ENCODE results near the gene YES1.
A peak's percentile ranks its signal among the peaks of the same experiment; 100 is the strongest.
"Not testable (repeated sequence)": the region's sequence is repeated elsewhere in the genome, so short reads cannot be mapped to it uniquely, and the experiment has no call there.

Gene YES1

DNA sequence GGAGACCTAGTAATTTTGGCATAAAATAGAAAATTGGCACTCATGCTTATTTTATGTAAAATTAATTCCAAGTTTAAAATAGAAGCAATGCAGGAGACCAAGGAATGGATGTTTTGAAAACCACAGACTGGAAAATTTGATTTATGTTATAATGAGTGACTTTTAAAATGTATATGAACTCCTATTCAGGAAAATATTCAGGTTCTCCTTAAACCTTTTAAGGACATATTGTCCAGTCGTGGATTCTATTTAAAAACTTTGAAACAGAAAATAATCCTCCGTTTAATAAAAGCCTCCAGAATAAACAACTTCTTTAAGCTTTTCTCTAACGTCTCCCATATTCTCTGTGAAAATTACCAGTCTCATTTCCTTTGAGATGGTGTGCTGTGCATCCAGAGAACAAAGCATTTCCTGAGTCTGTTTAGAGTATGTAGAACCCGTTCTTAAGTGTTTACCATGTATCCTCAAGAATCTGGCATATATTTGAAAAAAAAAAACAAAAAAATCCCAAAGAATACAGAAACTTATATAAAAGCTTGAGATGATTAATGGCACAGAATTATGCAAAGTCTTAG lies 8.6 kb upstream of the YES1 start:
- DNase-seq (ENCODE audit: low read depth) = no peak

DNA sequence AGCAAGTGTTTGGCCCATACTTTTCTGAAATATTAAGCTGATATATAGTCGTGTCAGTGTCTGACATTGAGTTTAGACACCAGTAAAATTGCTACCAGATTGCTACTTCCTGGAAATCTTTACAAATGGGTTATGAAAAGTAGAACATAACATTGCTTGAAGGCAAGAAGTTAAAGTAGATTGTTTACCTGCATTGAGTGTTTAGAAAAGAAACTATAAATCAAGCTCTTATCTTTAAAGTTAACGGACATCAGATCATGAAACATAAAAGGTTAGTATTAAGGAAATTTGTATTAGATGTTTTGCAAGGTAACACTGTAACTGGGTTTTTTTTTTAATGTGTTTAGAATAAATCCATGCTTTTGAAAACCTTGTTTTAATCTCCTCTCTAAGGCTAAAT lies 4.8 kb upstream of the YES1 start:
- no peak for DNase-seq (ENCODE audit: low read depth)

DNA sequence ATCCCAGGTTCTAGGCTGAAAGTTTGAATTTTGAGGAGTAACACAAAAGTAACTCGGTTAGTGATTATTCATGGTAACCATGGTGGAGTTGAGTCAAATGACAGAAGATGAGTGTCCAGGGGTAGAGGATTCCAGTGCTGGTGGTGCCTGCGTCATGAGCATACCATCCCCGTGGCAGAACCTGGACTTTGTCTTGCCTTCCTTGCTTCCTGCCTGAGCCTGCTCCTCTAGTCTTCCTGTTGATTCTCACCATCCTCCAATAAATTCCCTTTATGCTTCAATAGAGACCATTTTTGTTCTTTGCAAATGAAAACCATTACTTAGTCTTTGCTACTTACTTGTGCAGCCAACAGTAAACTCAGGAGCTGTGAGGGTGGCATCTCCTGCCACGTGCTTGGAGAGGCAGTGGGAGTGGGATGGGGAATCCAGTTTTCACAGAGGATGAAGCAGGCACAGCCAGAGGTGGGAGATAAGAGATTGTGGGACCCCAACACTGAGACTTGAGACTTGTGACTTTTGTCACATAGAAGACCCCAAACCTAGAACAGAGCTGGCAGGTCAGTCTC lies 4.1 kb upstream of the YES1 start:
- no peak for DNase-seq (ENCODE audit: low read depth)

DNA sequence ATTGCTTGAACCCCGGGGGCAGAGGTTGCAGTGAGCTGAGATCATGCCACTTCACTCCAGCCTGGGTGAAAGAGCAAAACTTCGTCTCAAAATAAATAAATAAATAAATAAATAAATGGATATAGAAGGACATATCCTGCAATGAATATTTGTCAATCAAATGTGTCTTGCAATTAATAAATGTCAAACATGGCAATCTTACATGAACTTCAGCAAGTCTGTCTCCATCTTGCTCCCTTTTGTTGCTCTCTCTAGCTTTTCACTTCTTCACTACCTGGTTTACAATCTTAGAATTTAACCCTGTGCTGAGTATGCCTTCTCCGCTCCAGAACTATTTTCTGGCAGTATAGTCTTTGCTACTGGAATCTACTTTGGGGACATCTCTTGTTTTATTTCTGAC lies 3.3 kb upstream of the YES1 start:
- no peak for DNase-seq (ENCODE audit: low read depth)

DNA sequence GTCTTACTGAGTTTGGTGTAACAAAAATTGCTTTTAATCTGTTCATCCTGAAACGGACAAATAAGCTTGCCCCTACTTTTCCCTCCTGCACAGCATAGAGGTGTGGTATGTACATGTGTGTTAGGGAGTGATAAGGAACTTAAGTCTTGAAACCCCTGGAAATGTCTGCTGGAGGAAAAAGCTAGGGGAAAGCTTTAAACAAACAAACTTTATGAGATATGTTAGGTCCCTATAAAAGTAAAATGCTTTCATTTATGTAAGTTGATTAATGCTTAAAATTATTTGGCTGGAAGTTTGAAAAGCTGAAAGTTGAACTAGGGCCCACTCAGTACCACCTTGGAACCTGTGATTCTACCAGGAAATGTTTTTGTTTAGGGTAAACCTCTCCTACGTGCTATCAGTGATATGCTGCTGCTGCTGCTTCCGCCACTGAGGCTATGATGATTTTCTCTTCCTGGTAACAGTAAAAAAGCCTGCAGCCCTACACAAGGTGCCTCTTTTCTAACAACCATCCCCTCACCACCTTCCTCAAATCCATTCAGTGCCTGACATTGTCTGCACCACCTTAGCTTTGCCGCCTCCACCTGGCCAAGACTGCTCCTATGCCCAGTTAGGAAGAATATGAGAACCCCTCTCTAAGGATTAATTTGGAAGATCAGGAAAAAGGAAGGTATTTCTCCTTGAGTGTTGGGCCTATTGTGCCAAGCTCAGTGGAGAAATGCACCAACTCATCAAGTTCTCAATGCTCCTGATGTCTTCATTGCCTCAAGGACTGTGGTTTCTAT lies 2.5 kb upstream of the YES1 start:
- no peak for DNase-seq (ENCODE audit: low read depth)

DNA sequence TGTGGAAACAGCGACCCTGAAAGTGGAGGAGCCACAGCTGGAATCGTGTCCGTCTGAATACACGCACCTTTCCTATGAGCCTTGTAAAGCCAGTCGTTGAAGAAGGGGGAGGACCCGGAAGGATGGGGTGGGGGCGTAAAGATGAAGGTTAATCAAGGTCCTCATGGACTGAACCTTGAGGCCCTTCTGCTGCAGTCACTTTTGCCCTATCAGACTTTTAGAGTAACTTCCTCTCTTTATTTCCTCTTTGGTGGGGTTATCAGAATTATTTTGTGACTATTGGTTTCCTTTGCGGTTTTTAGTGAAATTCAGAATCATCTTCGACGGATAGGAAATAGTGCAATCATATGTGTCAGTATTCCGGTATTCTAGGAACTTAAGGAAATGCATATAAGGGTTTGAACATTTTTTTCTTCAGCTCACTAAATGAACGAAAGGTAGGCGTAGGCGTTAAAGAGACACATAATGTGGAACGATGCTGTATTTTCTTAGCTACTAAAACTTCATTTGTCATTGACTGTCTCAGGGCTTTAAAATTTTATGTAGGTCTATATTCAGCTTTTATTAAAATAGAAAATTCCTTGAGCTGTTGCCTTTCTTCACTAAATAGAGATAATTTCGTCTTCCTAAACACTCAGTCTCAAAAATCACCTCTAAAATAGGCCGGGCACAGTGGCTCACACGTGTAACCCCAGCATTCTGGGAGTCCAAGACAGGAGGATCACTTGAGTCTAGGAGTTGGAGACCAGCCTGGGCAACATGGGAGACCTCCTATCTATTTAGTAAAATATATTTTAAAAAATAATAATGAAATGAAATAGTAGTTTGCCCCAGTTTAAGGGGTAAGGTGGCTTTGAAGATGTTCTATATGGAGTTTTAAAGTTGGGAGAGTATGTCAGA lies 1.4 kb upstream of the YES1 start:
- DNase-seq (ENCODE audit: low read depth) = no peak

DNA sequence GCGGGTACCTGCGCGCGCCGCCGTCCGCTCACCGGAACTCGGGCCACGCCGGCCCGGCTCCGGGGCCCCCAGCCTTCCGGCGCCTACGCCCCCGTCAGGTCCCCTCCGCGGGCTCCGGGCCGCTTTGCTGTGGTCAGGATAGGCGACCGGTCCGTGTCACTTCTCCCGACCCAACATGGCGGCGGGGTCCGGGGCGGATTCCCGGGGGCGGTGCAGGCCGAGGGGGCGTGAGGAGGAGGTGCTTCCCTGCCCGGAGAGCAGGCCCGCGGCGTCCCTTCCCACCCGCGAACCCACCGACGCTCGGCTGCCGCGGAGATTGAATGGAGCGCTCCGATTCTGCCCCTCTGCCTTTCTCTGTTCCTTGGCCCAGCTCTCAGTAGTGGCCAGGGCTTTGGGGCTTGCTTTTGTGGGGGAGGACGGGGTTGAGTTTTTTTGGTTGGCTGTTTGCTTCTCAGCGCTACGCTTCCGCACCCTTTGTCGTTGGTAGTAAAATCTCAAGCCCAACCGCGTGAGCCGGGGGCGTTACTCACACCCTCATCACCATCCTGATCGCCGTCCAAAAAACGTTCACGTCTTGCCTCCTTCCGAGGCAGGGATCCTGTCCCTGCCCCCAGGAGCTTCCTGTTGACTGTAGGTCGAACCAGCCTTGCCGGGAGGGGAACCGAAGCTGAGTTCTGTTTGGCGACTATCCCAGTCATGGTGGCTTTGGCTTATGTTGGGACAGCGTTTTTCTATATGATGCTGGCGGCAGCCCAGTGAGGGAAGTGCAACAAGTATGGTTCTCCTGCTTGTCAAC lies 532 bp upstream of the YES1 start:
- DNase-seq (ENCODE audit: low read depth) = peak; percentile 70

DNA sequence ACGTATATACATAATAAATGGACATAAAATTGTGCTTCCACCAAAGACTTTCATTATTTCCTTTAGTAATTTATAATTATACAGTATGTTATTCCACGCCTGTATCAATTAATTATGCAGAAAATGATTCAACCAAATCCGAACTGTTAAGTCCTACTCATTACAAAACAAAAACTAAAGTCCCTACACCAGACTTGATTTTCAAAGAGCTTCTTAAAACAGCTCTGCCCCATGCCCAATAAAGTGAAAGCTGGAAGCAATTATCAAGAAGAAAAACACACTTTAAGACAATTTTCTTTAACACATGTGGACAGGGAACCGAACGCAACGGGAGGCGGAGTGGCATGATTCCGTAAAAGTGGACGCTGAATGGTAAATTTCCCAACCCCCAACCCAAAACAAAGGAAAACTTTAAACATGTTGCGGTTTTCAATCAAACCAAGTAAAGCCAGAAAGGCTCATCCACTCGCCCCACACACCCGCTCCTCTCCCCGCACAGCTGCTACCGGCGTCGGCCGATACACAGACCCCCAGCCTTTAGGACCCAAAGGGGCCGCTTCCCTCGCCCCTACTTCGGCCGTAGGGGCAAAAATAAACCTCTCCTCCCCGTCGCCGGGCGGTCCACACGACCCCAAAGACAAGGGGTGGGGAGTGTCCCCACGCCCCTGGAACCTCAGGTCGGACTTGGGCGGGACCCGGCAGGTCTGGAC lies 705 bp downstream of the YES1 start:
- DNase-seq (ENCODE audit: low read depth) = no peak

DNA sequence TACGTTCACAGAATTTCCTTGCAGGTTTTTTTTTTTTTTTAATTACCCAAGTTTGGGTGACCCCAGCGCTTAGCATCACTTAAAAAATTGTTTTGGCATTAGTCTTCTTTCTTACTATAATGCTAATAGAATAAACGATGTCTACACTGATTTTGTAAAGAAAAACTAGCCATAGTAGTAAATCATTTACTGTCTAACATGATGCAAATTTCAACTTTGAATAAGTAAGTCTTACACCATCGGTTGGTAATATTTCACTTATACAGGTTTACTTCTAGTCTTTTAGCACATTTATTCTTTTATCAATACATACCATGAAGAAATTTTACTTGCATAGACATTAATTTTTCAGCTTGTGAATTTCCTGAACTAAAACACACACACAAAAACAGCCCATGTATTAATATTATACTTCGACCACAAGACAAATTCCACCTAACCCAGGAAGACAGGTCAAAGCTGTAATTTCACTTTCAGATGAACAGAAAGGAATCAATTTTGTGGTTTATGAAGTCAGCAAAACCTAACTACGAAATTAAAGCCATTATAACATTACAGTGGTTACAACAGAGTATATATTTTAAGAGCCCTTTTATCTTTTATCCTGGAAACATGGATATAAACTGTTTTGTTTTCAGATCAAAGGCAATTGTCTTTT lies 1.9 kb downstream of the YES1 start:
- no peak for DNase-seq (ENCODE audit: low read depth)

DNA sequence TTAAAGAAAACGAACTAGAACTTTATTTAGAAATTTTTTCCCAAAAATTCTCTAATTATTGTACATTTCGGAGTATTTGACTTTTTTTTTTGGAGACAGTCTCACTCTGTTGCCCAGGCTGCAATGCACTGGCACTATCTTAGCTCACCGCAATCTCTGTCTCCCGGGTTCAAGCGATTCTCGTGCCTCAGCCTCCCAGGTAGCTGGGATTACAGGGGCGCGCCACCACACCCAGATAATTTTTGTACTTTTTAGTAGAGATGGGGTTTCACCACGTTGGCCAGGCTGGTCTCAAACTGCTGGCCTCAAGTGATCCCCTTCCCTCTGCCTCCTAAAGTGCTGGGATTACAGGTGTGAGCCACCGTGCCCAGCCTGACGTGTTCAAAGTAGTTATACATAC lies 2.8 kb downstream of the YES1 start:
- DNase-seq (ENCODE audit: low read depth) = not testable (repeated sequence)

DNA sequence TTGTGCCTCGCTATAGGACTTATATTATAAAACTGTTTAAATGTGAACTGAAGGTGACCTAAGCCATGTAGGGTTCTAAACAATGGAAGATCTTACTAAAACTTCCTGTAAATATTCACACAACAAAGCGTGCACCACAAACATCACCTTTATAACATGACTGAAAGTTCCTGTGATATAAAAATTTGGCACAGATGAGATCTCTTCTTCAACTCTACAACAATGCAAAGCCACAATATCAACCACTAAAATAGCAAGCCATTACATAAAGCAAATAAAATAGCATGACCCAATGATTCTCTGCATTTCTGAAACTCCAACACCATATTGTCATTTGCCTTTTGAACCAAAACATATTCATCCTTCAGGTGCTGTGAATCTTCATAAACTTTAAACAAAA lies 3.5 kb downstream of the YES1 start:
- DNase-seq (ENCODE audit: low read depth) = no peak

DNA sequence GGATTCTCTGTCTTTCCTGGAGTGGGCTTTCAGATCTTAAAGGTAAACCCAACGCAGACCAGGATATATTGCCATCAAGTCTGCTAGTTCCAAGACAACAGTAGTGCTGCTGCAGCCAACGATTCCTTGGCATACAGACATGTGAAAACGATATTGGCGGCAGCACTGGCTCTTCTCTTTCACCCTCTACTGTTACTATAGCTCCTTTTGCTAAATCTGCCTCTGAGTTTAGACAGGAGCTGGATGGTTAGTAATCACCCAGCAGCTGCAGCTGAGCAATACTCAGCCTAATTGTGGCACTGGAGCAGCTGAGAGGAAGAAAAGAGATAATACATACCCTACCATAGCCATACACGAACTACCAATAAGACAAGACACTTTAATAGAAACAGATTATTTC lies 4.0 kb downstream of the YES1 start:
- DNase-seq (ENCODE audit: low read depth) = no peak

DNA sequence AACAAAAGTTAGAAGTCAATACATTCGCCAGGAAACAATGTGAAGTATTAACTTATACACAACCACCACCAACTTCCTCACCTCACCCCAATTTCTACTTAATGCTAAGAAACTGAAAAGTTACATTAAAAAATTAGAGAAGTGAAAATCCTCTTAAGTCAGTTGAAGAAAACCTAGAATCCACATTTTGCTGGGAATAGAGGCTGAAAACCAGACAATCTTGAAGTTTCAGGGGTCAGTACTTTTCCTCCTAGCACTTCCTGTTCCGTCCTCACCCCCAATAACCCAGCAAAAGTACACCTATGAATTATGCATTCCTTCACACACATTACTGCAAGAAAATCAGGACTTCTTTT lies 6.3 kb downstream of the YES1 start:
- no peak for DNase-seq (ENCODE audit: low read depth)

DNA sequence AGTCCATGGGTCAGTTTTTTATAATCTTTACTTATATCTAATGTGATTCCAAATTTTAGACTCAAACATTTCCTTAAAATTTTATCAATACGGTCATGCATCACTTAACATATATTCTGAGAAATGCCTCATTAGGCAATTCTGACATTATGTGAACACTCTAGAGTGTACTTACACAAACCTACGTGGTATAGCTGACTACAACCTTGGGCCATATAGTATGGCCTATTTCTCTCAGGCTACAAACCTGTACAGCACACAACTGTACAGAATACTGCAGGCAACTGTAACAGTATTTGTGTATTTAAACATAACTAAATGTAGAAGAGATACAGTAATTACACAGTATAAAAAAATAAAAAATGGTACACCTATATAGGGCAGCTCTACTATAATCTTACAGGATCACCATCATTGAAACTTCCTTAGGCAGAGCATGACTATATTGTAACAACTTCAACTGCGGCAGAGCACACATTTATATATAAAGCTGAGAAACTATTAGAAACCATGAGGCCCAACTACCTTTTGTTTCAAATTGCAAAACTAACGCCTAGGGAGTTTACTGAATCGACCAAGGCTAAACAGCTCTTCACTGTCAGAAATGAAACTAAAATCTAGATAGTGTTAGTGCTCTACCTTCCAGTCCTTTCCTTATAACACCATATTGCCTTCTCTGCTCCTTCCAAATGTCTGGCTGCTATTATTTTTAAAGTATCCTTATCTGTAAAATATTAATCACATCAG lies 6.9 kb downstream of the YES1 start:
- no peak for DNase-seq (ENCODE audit: low read depth)

DNA sequence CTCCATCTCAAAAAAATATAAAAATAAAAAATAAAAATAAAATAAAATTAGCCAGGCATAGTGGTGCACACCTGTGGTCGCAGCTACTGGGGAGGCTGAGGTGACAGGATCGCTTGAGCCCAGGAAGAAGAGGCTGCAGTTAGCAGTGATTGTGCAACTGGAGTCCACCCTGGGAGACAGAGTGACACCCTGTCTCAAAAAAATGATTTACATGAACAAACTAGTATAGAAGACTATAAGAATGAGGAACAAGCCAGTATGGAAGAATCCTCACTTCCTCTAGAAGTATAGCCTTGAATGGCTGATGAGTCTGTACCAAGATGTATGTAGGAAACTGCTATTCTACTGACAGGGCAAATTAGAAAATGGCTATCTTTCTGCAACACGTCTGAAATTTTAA lies 10.9 kb downstream of the YES1 start:
- no peak for DNase-seq (ENCODE audit: low read depth)

DNA sequence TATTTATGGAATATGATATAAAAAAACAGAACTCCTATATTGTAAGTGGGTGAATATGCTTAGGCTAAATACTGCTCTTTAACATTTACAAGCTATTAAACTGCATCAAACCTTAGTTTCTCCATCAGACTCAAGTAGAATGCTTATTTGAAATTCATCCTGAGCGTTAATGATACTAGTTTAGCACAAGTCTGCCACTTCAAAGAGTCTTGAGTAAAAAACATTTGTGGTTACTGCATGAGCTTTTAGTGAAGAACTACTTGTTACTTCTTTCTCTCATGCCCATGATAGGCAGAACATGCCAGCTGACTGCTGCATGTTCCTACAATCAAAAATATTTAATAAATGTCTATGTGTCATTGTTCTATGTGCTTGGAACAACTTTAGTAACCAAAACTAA lies 12.1 kb downstream of the YES1 start:
- DNase-seq (ENCODE audit: low read depth) = no peak

DNA sequence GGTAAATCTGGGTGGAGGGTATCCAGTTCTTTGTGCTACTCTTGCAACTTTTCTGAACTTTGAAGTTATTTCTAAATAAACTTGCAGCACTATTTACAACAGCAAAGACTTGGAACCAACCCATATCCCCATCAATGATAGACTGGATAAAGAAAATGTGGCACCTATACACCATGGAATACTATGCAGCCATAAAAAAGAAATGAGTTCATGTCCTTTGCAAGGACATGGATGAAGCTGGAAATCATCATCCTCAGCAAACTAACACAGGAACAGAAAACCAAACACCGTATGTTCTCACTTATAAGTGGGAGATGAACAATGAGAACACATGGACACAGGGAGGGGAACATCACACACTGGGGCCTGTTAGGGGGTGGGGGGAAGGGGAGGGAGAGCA lies 16.7 kb downstream of the YES1 start:
- not testable (repeated sequence) for DNase-seq (ENCODE audit: low read depth)

DNA sequence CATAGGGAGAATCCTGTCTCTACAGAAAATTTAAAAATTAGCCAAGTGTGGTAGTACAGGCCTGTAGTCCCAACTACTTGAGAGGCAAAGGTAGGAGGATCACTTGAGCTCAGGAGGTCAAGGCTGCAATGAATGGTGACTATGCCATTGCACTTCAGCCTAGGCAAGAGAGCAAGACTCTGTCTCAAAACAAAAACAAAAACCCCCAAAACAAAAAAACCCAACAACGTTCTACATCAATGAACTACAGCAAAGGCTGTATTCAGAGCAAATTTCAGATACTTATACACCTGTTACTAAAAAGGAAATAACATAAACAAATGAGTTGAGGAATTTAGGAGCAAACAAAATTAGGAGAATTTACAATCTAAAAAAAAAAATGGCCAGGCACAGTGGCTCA lies 22.6 kb downstream of the YES1 start:
- no peak for DNase-seq (ENCODE audit: low read depth)

DNA sequence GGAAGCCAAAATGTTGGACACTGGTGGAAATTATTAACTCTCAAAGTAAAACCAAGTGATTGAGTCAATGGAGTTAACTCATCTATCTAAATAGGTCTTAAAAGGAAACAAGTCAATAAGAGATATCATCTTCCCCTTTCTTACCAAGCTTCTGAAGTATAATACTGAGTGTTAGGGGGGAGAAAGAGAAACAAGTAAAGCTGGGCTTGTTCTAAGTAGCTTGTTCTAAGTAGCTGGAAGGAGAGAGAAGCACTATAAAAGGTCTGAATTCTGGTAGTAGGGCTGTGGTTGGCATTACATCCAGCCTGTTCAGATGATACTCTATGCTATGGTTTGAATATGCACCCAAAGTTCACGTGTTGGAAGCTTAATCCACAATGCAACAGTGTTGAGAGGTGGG lies 26.8 kb downstream of the YES1 start:
- no peak for DNase-seq (ENCODE audit: low read depth)

Measured in stimulated activated CD8-positive, alpha-beta memory T cell treated with anti-CD3 and anti-CD28 coated beads, Interleukin-12 subunit alpha, Interleukin-12 subunit beta, amount 100 ng/mL, for 1 hour (primary cell).